HG03571 (cell line): ENCODE results near the gene ATP2A2.
"Not testable (repeated sequence)": the region's sequence is repeated elsewhere in the genome, so short reads cannot be mapped to it uniquely, and the experiment has no call there.

Source experiments
- ATAC-seq: cut with Tn5 transposase; IDR thresholded peaks from one replicate; pipeline ENCODE4 v1.9.1; 2021; ENCODE audit not compliant: unreplicated experiment

Gene ATP2A2

GRCh38 chr12:110280779-110281548 is at the start of gene ATP2A2:
Gene ATP2A2 (plus strand): TSS chr12:110281247. CDS start chr12:110281790, 543 bp downstream.
- ATAC-seq: peak; percentile 70

- ATAC-seq: no peak
Observed at GRCh38 chr12:110233212-110233903, 47.7 kb upstream of the ATP2A2 start.

GRCh38 chr12:110234331-110234751 is 46.7 kb upstream of the ATP2A2 start:
- ATAC-seq: no peak

GRCh38 chr12:110234755-110235154 is 46.3 kb upstream of the ATP2A2 start:
- ATAC-seq: no peak

- no peak for ATAC-seq
Observed at GRCh38 chr12:110235383-110235782, 45.7 kb upstream of the ATP2A2 start.

- ATAC-seq: no peak
Observed at GRCh38 chr12:110243227-110243626, 37.8 kb upstream of the ATP2A2 start.

- ATAC-seq: no peak
Observed at GRCh38 chr12:110244372-110244771, 36.7 kb upstream of the ATP2A2 start.

GRCh38 chr12:110244829-110245228 is 36.2 kb upstream of the ATP2A2 start:
- ATAC-seq: no peak

GRCh38 chr12:110245369-110245772 is 35.7 kb upstream of the ATP2A2 start:
- ATAC-seq: no peak

- no peak for ATAC-seq
Observed at GRCh38 chr12:110246636-110247339, 34.3 kb upstream of the ATP2A2 start.

GRCh38 chr12:110247340-110248095 is 33.5 kb upstream of the ATP2A2 start:
- no peak for ATAC-seq

GRCh38 chr12:110248096-110248447 is 33.0 kb upstream of the ATP2A2 start:
- ATAC-seq: no peak

GRCh38 chr12:110249105-110249504 is 31.9 kb upstream of the ATP2A2 start:
- no peak for ATAC-seq

- ATAC-seq: peak; percentile 48
Observed at GRCh38 chr12:110249716-110250225, 31.3 kb upstream of the ATP2A2 start.

- no peak for ATAC-seq
Observed at GRCh38 chr12:110251381-110251780, 29.7 kb upstream of the ATP2A2 start.

- no peak for ATAC-seq
Observed at GRCh38 chr12:110252716-110253115, 28.3 kb upstream of the ATP2A2 start.

GRCh38 chr12:110253176-110253575 is 27.9 kb upstream of the ATP2A2 start:
- no peak for ATAC-seq

- no peak for ATAC-seq
Observed at GRCh38 chr12:110254971-110255540, 26.0 kb upstream of the ATP2A2 start.

- ATAC-seq: not testable (repeated sequence)
Observed at GRCh38 chr12:110255890-110256456, 25.1 kb upstream of the ATP2A2 start.

GRCh38 chr12:110256780-110257431 is 24.1 kb upstream of the ATP2A2 start:
- no peak for ATAC-seq
